HT1080 (cell line): ENCODE data around the gene CCDC180. TPM values are rescaled to one million over a fixed set of nuclear protein-coding genes. Genes with fewer than 3 reads are reported as not detected.

Source experiments
- small RNA-seq: library from RNA; depleted of rRNA; stranded (forward); fragments of <200 nt; gene quantifications from one replicate; pipeline ENCODE3, GENCODE V24; 2014
- total RNA-seq: library from RNA; depleted of rRNA; stranded (reverse); fragments of >200 nt; shearing (Covaris generic); gene quantifications from 2 replicates; pipeline ENCODE4 v1.2.3, GENCODE V29; 2014; rRNA removed

Gene CCDC180
- total RNA-seq, 1 experiment from 2014 or later = 0.88 TPM

Small RNA genes within 50 kb of the gene (small RNA-seq; reads per million reads assigned to genes)
- not detected for gene AL512590.2
- not detected for gene CCDC180

Other genes starting within 250 kb of the CCDC180 start
- 7.2 TPM in 2 replicates for gene TDRD7, start 104.4 kb downstream of the CCDC180 start, total RNA-seq
- gene TMOD1, start 194.0 kb downstream of the CCDC180 start, total RNA-seq = 0.53 and 0.58 TPM in 2 replicates